ENCODE measurements around the gene PPP6R2.

PPP6R2 gene

DNA sequence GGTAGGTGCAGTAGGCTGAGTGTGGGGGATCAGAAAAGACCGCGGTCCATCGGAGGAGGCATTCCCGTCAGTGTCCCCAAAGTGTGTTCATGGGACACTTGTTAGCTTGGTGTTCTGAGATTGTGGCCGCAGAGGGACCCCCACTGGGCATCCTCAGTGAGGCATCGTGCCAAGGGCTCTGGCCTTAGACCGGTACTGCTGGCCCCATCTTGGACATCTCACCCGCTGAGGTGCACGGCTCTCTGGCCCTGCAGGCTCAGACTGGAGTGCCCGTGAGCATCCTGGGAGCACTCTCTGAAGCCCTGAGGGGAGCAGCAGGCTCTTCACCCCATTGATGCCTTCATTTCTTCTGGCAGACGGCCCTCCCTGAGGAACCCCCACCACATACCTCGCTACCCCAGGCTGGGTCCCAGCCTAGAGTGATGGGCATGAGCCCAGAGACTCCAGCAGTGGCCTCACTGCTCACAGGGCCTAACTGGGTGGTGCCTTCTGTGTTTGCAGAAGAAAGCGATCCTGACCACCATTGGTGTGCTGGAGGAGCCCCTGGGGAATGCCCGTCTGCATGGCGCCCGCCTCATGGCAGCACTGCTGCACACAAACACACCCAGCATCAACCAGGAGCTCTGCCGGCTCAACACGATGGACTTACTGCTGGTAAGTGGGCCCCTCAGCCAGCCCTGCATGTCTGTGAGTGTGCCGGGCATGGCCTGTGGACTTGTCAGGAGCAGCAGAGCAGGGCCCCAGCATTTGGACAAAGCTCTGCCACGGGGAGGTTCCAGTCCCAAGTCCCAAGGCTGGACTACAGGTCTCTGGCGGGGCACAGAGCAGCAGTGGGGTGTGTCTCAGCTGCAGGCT lies 80.1 kb downstream of the PPP6R2 start:
- Histone ChIP-seq H3K79me2 (ENCODE audit: insufficient read depth, low read length) (no peaks in the 10 kb centered on the region), H3K4me2 (ENCODE audit: low read depth, low read length, poor library complexity, severe bottlenecking) (no peak overlapping the region), H3K9me2 (replicated peaks; ENCODE audit: low read depth, low read length) (no peaks in the 10 kb centered on the region), H3K36me3 (ENCODE audit: insufficient read depth, low read length) (peaks cover 69% of the 10 kb centered on the region; the same call in 1 of the 2 replicates), H3K4me1 (ENCODE audit: insufficient read depth, low read length, poor library complexity, severe bottlenecking) (no peaks in the 10 kb centered on the region), H3K27me3 (ENCODE audit: insufficient read depth, low read length, poor library complexity, severe bottlenecking) (no peaks in the 10 kb centered on the region), H3K4me3 (ENCODE audit: low read length, poor library complexity, severe bottlenecking) (no peak overlapping the region), H3K9ac (ENCODE audit: low read depth, low read length, poor library complexity, severe bottlenecking) (no peak overlapping the region), H3F3A (ENCODE audit: low read depth) (no peaks in the 10 kb centered on the region), H2AFZ (ENCODE audit: low read length) (no peak overlapping the region), H4K20me1 (ENCODE audit: insufficient read depth, low read length, poor library complexity, severe bottlenecking) (no peaks in the 10 kb centered on the region), H3K9me3 (ENCODE audit: insufficient read depth, low read depth, low read length) (no peaks in the 10 kb centered on the region)
- TF ChIP-seq, protein P1, sequence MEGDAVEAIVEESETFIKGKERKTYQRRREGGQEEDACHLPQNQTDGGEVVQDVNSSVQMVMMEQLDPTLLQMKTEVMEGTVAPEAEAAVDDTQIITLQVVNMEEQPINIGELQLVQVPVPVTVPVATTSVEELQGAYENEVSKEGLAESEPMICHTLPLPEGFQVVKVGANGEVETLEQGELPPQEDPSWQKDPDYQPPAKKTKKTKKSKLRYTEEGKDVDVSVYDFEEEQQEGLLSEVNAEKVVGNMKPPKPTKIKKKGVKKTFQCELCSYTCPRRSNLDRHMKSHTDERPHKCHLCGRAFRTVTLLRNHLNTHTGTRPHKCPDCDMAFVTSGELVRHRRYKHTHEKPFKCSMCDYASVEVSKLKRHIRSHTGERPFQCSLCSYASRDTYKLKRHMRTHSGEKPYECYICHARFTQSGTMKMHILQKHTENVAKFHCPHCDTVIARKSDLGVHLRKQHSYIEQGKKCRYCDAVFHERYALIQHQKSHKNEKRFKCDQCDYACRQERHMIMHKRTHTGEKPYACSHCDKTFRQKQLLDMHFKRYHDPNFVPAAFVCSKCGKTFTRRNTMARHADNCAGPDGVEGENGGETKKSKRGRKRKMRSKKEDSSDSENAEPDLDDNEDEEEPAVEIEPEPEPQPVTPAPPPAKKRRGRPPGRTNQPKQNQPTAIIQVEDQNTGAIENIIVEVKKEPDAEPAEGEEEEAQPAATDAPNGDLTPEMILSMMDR (conservative IDR thresholded peaks at IDR 0.05; ENCODE audit: low read length) = no peak
- TF ChIP-seq EZH2phosphoT487 (IDR thresholded peaks at IDR 0.05; ENCODE audit: borderline replicate concordance) = no peak

DNA sequence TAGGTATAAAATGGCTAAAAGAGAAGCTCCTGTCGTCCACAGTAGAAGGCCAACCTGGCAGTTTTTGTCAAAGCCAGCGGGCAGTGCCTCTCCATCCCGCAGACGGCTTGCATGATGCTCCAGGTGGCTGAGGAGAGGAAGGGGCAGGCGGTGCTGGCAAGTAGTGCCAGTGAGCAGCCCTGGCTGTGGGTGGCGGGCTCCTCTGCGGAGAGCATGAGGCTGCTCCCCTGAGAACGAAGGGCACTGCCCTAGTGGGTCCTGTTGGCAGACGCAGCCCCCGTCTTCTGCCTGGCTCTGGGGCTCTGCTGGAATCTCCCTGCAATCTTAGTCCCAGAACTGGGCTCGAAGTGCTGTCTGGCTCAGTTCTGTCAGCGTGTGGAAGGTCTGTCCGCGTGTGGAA lies 80.8 kb downstream of the PPP6R2 start:
- no peak for TF ChIP-seq EZH2phosphoT487 (IDR thresholded peaks at IDR 0.05; ENCODE audit: borderline replicate concordance)
- TF ChIP-seq, protein P1 (conservative IDR thresholded peaks at IDR 0.05; ENCODE audit: low read length) = no peak
- Histone ChIP-seq H3K79me2 (ENCODE audit: insufficient read depth, low read length) (no peaks in the 10 kb centered on the region), H4K20me1 (ENCODE audit: insufficient read depth, low read length, poor library complexity, severe bottlenecking) (no peaks in the 10 kb centered on the region), H3K4me3 (ENCODE audit: low read length, poor library complexity, severe bottlenecking) (no peak overlapping the region), H3K36me3 (ENCODE audit: insufficient read depth, low read length) (peaks cover 67% of the 10 kb centered on the region; the same call in 1 of the 2 replicates), H2AFZ (ENCODE audit: low read length) (no peak overlapping the region), H3F3A (ENCODE audit: low read depth) (no peaks in the 10 kb centered on the region), H3K4me1 (ENCODE audit: insufficient read depth, low read length, poor library complexity, severe bottlenecking) (no peaks in the 10 kb centered on the region), H3K27me3 (ENCODE audit: insufficient read depth, low read length, poor library complexity, severe bottlenecking) (no peaks in the 10 kb centered on the region), H3K9ac (ENCODE audit: low read depth, low read length, poor library complexity, severe bottlenecking) (no peak overlapping the region), H3K9me2 (replicated peaks; ENCODE audit: low read depth, low read length) (no peaks in the 10 kb centered on the region), H3K9me3 (ENCODE audit: insufficient read depth, low read depth, low read length) (no peaks in the 10 kb centered on the region), H3K4me2 (ENCODE audit: low read depth, low read length, poor library complexity, severe bottlenecking) (no peak overlapping the region)

DNA sequence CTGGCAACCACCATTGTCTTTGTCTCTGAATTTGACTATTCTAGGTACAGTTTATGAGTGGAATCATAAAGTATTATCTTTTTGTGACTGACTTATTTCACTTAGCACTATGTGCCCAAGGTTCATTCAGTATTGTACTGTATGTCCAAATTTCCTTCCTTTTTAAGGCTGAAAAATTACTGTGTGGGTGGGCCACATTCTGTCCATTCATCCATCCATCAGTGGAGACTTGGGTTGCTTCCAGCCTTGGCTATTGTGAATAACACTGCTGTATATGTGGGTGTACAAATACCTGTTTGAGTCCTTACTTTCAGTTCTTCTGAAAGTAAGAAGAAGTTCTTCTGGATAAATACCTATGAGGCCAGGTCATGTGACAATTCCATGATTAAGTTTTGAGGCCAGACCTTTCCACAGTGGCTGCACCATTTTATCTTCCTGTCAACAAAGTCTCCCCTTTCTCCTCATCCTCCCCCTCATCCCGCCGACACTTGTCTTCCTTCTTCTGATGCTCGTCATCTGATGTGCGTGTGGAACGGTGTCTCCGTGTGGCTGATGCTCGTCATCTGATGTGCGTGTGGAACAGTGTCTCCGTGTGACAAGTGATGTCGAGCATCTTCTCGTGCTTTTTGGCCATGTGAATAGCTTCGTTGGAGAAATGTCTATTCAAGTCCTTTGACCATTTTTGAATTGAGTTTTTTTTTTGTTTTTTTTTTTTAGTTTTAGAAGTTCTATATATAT lies 82.2 kb downstream of the PPP6R2 start:
- Histone ChIP-seq H3K4me3 (ENCODE audit: low read length, poor library complexity, severe bottlenecking) (no peak overlapping the region), H3F3A (ENCODE audit: low read depth) (no peaks in the 10 kb centered on the region), H3K27me3 (ENCODE audit: insufficient read depth, low read length, poor library complexity, severe bottlenecking) (no peaks in the 10 kb centered on the region), H4K20me1 (ENCODE audit: insufficient read depth, low read length, poor library complexity, severe bottlenecking) (no peaks in the 10 kb centered on the region), H2AFZ (ENCODE audit: low read length) (no peak overlapping the region), H3K9ac (ENCODE audit: low read depth, low read length, poor library complexity, severe bottlenecking) (no peak overlapping the region), H3K79me2 (ENCODE audit: insufficient read depth, low read length) (no peaks in the 10 kb centered on the region), H3K36me3 (ENCODE audit: insufficient read depth, low read length) (peaks cover 65% of the 10 kb centered on the region; the same call in 1 of the 2 replicates), H3K4me2 (ENCODE audit: low read depth, low read length, poor library complexity, severe bottlenecking) (no peak overlapping the region), H3K9me2 (replicated peaks; ENCODE audit: low read depth, low read length) (no peaks in the 10 kb centered on the region), H3K9me3 (ENCODE audit: insufficient read depth, low read depth, low read length) (no peaks in the 10 kb centered on the region), H3K4me1 (ENCODE audit: insufficient read depth, low read length, poor library complexity, severe bottlenecking) (no peaks in the 10 kb centered on the region)
- TF ChIP-seq EZH2phosphoT487 (IDR thresholded peaks at IDR 0.05; ENCODE audit: borderline replicate concordance) = no peak
- TF ChIP-seq, protein P1 (conservative IDR thresholded peaks at IDR 0.05; ENCODE audit: low read length) = no peak

Measured in Loucy (cell line).